K562 (cell line): ENCODE data around the gene MCM5. TPM values are rescaled to one million over a fixed set of nuclear protein-coding genes. Genes with fewer than 3 reads are reported as not detected.

Source experiments
- ATAC-seq: fragments of 200-7000 bp; cut with Tn5 transposase; 3 replicates; pipeline ENCODE4 v1.9.1; 2020; ENCODE audit warnings: moderate library complexity
- BruUV-seq: library from RNA; stranded (reverse); fragments of 400-500 nt; replicated peaks from 2 replicates; lab custom pipeline; 2021; lab: Mats Ljungman, UMichigan
- CTCF ChIA-PET: fragments of 300-600 bp; formaldehyde crosslinking; extraction: SDS; loops from one replicate; lab custom pipeline; 2021; ENCODE audit warnings: low intra/inter-chr PET ratio; lab: Yijun Ruan, JAX
- POLR2A ChIA-PET: fragments of 300-600, 350-650 bp; sonication (Branson Sonifier 250); formaldehyde crosslinking; extraction: SDS; loops from one replicate; lab custom pipeline; 2021; ENCODE audit warnings: antibody characterized with exemption, inconsistent platforms; lab: Yijun Ruan, JAX
- DNase-seq, 4 experiments: peaks; one replicate each; pipeline versions ENCODE4 v3.0.0 to v3.0.0-alpha.2; 2011 to 2018; ENCODE audit warnings: low spot score in 3 of 4, mixed read lengths in 3 of 4; ENCODE audit errors: extremely low read depth in 1 of 4
- FAIRE-seq: peaks from 2 replicates; lab custom pipeline; 2011; peaks lifted over from hg19 to GRCh38; lab: Jason Lieb, UNC
- H2AFZ ChIP-seq: 2 replicates; pipeline ENCODE4 v1.6.0; 2011; ENCODE audit warnings: low read depth, low read length, control low read depth, inconsistent platforms
- H3K27ac ChIP-seq: fragments of 200-600 bp; 3 replicates; pipeline ENCODE4 v1.8.0; 2011; ENCODE audit warnings: low read depth, mild to moderate bottlenecking, control low read depth, inconsistent platforms, low read length, moderate library complexity, mixed read lengths; ENCODE audit errors: extremely low read depth
- H3K27me3 ChIP-seq, 2 experiments: fragments of 300-600 bp in 1 of 2; 2 replicates in 1 of 2; 3 replicates in 1 of 2; pipeline versions ENCODE4 v1.6.0 to v1.8.0; 2011; ENCODE audit warnings: inconsistent platforms in 2 of 2, low read length in 2 of 2, mild to moderate bottlenecking in 1 of 2, mixed read lengths in 1 of 2, moderate library complexity in 1 of 2; ENCODE audit not compliant: control insufficient read depth in 2 of 2, insufficient read depth in 2 of 2
- H3K36me3 ChIP-seq: fragments of 300-600 bp; 3 replicates; pipeline ENCODE4 v1.8.0; 2011; ENCODE audit warnings: mild to moderate bottlenecking, low read length, inconsistent platforms; ENCODE audit not compliant: control insufficient read depth, insufficient read depth
- H3K4me1 ChIP-seq, 2 experiments: fragments of 200-600 bp in 1 of 2; replicated peaks in 1 of 2; 2 replicates in 1 of 2; 3 replicates in 1 of 2; pipeline versions ENCODE4 v1.5.1 to v1.8.0; 2011; ENCODE audit warnings: inconsistent platforms in 2 of 2, low read length in 2 of 2, mild to moderate bottlenecking in 1 of 2, mixed read lengths in 1 of 2, moderate library complexity in 1 of 2; ENCODE audit not compliant: control insufficient read depth in 2 of 2, insufficient read depth in 2 of 2
- H3K4me2 ChIP-seq: 2 replicates; pipeline ENCODE4 v1.6.1; 2011; ENCODE audit warnings: low read length, control low read depth, inconsistent platforms, mixed read lengths; ENCODE audit not compliant: insufficient read depth
- H3K4me3 ChIP-seq: fragments of 200-600 bp; sonication (generic), shearing (Covaris generic); 2 replicates; pipeline ENCODE4 v1.5.1; 2016; ENCODE audit warnings: control low read depth, inconsistent platforms
- H3K79me2 ChIP-seq: fragments of 200-600 bp; 3 replicates; pipeline ENCODE4 v1.8.0; 2011; ENCODE audit warnings: low read length, inconsistent platforms; ENCODE audit not compliant: control insufficient read depth, insufficient read depth
- H3K9ac ChIP-seq, 2 experiments: 2 replicates each; pipeline versions ENCODE4 v1.6.0 to v1.6.1; 2011; ENCODE audit warnings: low read depth in 2 of 2, low read length in 2 of 2, control low read depth in 1 of 2, inconsistent platforms in 1 of 2, mild to moderate bottlenecking in 1 of 2, mixed read lengths in 1 of 2; ENCODE audit not compliant: insufficient read depth in 1 of 2
- H3K9me1 ChIP-seq: one replicate; pipeline ENCODE4 v1.6.0; 2011; ENCODE audit warnings: inconsistent platforms, mild to moderate bottlenecking, low read length, moderate library complexity; ENCODE audit not compliant: control insufficient read depth, insufficient read depth
- H3K9me3 ChIP-seq: replicated peaks from 2 replicates; pipeline ENCODE4 v1.5.1; 2011; ENCODE audit warnings: low read depth, low read length, inconsistent platforms; ENCODE audit not compliant: control insufficient read depth, insufficient read depth
- H4K20me1 ChIP-seq: replicated peaks from 2 replicates; pipeline ENCODE4 v1.6.1; 2011; ENCODE audit warnings: low read length, inconsistent platforms, mixed read lengths; ENCODE audit not compliant: control insufficient read depth, insufficient read depth
- NR1H2 ChIP-seq: sonication (generic); formaldehyde crosslinking; IDR thresholded peaks from 2 replicates; pipeline ENCODE4 v1.4.0; 2020; ENCODE audit warnings: mild to moderate bottlenecking, missing genetic modification reagents
- PHF20 ChIP-seq: fragments of 450-650 bp; IDR thresholded peaks from 2 replicates; pipeline ENCODE4 v1.6.1; 2018; ENCODE audit not compliant: partially characterized antibody
- PPARD ChIP-seq: fragments of 250-450 bp; sonication (Bioruptor Pico); IDR thresholded peaks from 2 replicates; pipeline ENCODE4 v1.8.0; 2022; ENCODE audit warnings: inconsistent platforms, mild to moderate bottlenecking, moderate library complexity
- PYGO2 ChIP-seq: fragments of 450-650 bp; IDR thresholded peaks from 2 replicates; pipeline ENCODE4 v1.6.1; 2016; ENCODE audit warnings: mild to moderate bottlenecking, missing genetic modification characterization, moderate library complexity, missing compliant biosample characterization
- SLC30A9 ChIP-seq: fragments of 250-450 bp; sonication (Bioruptor Pico); IDR thresholded peaks from 2 replicates; pipeline ENCODE4 v1.8.0; 2022; ENCODE audit warnings: mild to moderate bottlenecking, moderate library complexity
- ZNF41 ChIP-seq: fragments of 250-450 bp; sonication (Bioruptor Pico); conservative IDR thresholded peaks from 2 replicates; pipeline ENCODE4 v1.4.0; 2020; ENCODE audit warnings: mild to moderate bottlenecking
- WGBS: fragments of 100-300 bp; shearing (Covaris generic); methylation state at CpG from one replicate; pipeline ENCODE4 v1.1.6; 2016; ENCODE audit warnings: low coverage, mixed read lengths; ENCODE audit not compliant: insufficient coverage; ENCODE audit errors: missing lambda C conversion rate; 5-methylcytosine and 5-hydroxymethylcytosine counted together
- in situ Hi-C: fragments of 300-500 bp; cut with MboI; formaldehyde crosslinking; loops from 4 replicates; pipeline ENCODE4 v1.15.0; 2018; ENCODE audit warnings: inconsistent platforms, mixed read lengths
- intact Hi-C: fragments of 100-400 bp; cut with micrococcal nuclease; formaldehyde crosslinking; loops from 2 replicates; pipeline ENCODE4 v1.14.2; 2022
- polyA plus RNA-seq, 8 experiments: library from polyadenylated mRNA; depleted of rRNA in 4 of 8; stranded (reverse) in 5 of 8; unstranded in 3 of 8; fragments of >200 nt; fragmentation: Nextera tagmentation in 2 of 8; fragmentation: Illumina TruSeq in 1 of 8; extraction: Ambion mirVana in 2 of 8; extraction: Trizol in 1 of 8; gene quantifications; 2 replicates each; pipeline versions ENCODE4 v1.2.1 to v1.2.3, GENCODE V29; 2011 to 2014; ENCODE audit warnings: inconsistent platforms in 1 of 8, missing spikeins in 1 of 8
- total RNA-seq, 7 experiments: library from RNA; depleted of rRNA in 6 of 7; stranded (reverse); fragments of >200 nt in 6 of 7; fragmentation: Illumina TruSeq in 2 of 7; extraction: Trizol in 2 of 7; gene quantifications; 2 replicates each; pipeline versions ENCODE4 v1.2.1 to v1.2.3, GENCODE V29; 2011 to 2021; ENCODE audit warnings: low replicate concordance in 1 of 7
- TF ChIP-seq, protein P1 (sequence below): fragments of 150-350 bp; IDR thresholded peaks from 2 replicates; pipeline ENCODE4 v1.6.1; 2014; ENCODE audit warnings: low read depth, mild to moderate bottlenecking, low read length, borderline replicate concordance
- TF ChIP-seq, protein P2 (sequence below): conservative IDR thresholded peaks from 2 replicates; pipeline ENCODE4 v1.6.1; 2011; ENCODE audit warnings: low read depth, mild to moderate bottlenecking, low read length; ENCODE audit not compliant: control insufficient read depth
- TF ChIP-seq, protein P3 (sequence below), 2 experiments: fragments of 450-650 bp; conservative IDR thresholded peaks; 2 replicates each; pipeline ENCODE4 v1.6.1; 2017; ENCODE audit warnings: mild to moderate bottlenecking in 2 of 2, moderate library complexity in 2 of 2

The MCM5 gene
- total and polyA plus RNA-seq, 9 of the 15 experiments (the other 6 are each of a cell fraction or from before 2014, with no cell fraction given): 5.6 to 180 (median 66.1) TPM

DNA sequence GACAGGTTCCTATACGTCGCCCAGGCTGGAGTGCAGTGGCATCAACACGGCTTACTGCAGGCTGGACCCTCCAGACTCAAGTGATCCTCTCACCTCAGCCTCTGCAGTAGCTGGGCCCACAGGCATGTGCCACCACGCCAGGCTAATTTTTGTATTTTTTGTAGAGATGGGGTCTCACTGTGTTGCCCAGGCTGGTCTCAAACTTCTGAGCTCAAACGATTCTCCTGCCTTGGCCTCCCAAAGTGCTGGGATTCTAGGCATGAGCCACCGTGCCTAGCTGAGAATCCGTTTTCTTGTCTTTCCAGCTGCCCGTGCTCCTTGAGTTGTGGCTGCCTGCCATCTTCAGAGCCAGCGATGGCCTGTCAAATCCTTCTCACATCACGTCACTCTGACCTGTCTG, 56.8 kb downstream of the MCM5 start:
- no peak for TF ChIP-seq PYGO2 (tag)
- no peak for TF ChIP-seq ZNF41 (CRISPR knock-in tag)
- TF ChIP-seq, protein P1, sequence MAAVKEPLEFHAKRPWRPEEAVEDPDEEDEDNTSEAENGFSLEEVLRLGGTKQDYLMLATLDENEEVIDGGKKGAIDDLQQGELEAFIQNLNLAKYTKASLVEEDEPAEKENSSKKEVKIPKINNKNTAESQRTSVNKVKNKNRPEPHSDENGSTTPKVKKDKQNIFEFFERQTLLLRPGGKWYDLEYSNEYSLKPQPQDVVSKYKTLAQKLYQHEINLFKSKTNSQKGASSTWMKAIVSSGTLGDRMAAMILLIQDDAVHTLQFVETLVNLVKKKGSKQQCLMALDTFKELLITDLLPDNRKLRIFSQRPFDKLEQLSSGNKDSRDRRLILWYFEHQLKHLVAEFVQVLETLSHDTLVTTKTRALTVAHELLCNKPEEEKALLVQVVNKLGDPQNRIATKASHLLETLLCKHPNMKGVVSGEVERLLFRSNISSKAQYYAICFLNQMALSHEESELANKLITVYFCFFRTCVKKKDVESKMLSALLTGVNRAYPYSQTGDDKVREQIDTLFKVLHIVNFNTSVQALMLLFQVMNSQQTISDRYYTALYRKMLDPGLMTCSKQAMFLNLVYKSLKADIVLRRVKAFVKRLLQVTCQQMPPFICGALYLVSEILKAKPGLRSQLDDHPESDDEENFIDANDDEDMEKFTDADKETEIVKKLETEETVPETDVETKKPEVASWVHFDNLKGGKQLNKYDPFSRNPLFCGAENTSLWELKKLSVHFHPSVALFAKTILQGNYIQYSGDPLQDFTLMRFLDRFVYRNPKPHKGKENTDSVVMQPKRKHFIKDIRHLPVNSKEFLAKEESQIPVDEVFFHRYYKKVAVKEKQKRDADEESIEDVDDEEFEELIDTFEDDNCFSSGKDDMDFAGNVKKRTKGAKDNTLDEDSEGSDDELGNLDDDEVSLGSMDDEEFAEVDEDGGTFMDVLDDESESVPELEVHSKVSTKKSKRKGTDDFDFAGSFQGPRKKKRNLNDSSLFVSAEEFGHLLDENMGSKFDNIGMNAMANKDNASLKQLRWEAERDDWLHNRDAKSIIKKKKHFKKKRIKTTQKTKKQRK: no peak
- TF ChIP-seq, protein P2, sequence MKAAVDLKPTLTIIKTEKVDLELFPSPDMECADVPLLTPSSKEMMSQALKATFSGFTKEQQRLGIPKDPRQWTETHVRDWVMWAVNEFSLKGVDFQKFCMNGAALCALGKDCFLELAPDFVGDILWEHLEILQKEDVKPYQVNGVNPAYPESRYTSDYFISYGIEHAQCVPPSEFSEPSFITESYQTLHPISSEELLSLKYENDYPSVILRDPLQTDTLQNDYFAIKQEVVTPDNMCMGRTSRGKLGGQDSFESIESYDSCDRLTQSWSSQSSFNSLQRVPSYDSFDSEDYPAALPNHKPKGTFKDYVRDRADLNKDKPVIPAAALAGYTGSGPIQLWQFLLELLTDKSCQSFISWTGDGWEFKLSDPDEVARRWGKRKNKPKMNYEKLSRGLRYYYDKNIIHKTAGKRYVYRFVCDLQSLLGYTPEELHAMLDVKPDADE: no peak
- no peak for TF ChIP-seq SLC30A9 (CRISPR knock-in tag)
- TF ChIP-seq, protein P3, sequence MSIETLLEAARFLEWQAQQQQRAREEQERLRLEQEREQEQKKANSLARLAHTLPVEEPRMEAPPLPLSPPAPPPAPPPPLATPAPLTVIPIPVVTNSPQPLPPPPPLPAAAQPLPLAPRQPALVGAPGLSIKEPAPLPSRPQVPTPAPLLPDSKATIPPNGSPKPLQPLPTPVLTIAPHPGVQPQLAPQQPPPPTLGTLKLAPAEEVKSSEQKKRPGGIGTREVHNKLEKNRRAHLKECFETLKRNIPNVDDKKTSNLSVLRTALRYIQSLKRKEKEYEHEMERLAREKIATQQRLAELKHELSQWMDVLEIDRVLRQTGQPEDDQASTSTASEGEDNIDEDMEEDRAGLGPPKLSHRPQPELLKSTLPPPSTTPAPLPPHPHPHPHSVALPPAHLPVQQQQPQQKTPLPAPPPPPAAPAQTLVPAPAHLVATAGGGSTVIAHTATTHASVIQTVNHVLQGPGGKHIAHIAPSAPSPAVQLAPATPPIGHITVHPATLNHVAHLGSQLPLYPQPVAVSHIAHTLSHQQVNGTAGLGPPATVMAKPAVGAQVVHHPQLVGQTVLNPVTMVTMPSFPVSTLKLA (conservative IDR thresholded peaks at IDR 0.05): no peak
- TF ChIP-seq PHF20: no peak
- no peak for TF ChIP-seq PPARD (CRISPR knock-in tag)
- no peak for TF ChIP-seq NR1H2
- Histone ChIP-seq H3K36me3 (no peaks in the 10 kb centered on the region), H4K20me1 (no peaks in the 10 kb centered on the region), H3K4me3 (no peak overlapping the region), H2AFZ (no peak overlapping the region), H3K79me2 (no peaks in the 10 kb centered on the region), H3K9me1 (no peaks in the 10 kb centered on the region), H3K27me3 (peaks cover 0 to 10% of the 10 kb centered on the region in 2 experiments; a peak in 1 of 5 replicates), H3K4me1 (peaks cover 0 to 4% of the 10 kb centered on the region in 2 experiments; a peak in 2 of 5 replicates), H3K9me3 (no peaks in the 10 kb centered on the region), H3K4me2 (no peak overlapping the region), H3K9ac (peak overlapping the region in 1 of 2 experiments; percentile 13; a peak in 1 of 4 replicates), H3K27ac (no peak overlapping the region)
- DNase-seq (no peak), FAIRE-seq (no peak), ATAC-seq (no peak)
- POLR2A ChIA-PET: interaction anchor here (0.8 to 0.9 kb wide), 2 partner anchors 14 to 53 kb away, joined by 3 read pairs; no protein-coding TSS in a partner anchor
- intact Hi-C loops: no loop called here
- in situ Hi-C loops: no loop called here
- CTCF ChIA-PET: no interaction called here
- no TSS peak for BruUV-seq
- WGBS: 14% methylated on average over 6 of the region's 10 CpGs
